ENCODE data around the gene ABCC5.
"Not testable (repeated sequence)": the region's sequence is repeated elsewhere in the genome, so short reads cannot be mapped to it uniquely, and the experiment has no call there.

Gene ABCC5

GRCh38 chr3:184017672-184018423 is at the start of gene ABCC5:
Gene ABCC5 (minus strand): TSS chr3:184017884. CDS start chr3:184014392, 3,492 bp downstream.
- peak; percentile 90 for DNase-seq (ENCODE audit: low spot score)

DNA sequence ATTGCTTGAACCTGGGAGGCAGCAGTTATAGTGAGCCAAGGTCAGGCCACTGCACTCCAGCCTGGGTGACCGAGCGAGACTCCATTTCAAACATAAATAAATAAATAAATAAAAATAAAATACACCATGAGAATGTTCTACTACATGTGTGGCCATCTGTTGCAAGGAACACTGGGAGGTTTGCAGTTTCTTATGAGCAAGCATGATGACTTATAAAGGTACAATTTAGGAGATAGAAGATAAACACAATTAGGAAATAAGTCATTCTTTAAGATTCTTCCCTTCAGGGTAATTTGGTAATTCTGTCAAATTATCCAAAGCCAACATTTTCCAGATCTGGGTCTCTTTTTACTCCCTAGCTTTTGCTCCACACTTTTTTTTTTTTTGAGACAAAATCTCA is 48.5 kb upstream of the ABCC5 start:
- no peak for DNase-seq (ENCODE audit: low spot score)

- DNase-seq (ENCODE audit: low spot score) = no peak
Measured at GRCh38 chr3:184062637-184063036, 45.0 kb upstream of the ABCC5 start.

- DNase-seq (ENCODE audit: low spot score) = no peak
Measured at GRCh38 chr3:184059424-184059823, 41.7 kb upstream of the ABCC5 start.

DNA sequence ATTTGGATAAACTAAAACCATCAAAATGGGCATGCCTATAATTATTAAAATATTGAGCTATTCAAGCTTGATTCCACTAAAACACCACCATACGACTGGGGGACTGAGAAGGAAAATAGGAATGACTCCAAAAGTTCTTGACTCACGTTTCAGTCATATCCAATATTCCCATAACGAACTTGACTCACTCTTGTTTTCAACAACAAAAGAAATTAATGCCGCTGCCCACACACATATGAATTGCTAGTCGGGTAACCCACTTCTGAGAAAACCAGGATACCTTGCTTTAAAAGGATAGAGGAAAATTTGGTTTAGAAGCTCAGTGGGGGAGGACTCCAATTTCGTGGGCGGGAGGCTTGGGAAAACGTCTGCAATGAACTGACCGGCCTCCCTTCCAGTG is 40.3 kb upstream of the ABCC5 start:
- DNase-seq (ENCODE audit: low spot score) = no peak

DNA sequence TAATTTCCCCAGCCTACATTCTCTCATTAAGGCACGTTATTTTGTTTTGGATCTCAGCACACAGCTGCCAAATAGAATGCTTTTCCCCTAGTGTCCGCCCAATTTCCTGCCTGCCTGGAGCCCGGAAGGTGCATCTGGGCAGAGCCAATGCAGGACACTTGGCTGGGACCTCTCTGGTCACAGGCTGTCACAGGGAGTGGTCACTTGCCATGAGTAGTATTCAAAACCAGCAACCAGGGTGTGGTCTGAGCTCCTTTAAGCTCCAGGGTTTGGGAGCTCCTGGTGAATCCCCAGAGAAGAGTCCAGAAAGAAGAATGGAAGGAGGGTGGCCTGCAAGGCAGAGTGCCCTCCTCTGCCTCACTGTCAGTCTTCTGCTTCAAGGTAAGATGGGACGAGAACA is 35.1 kb upstream of the ABCC5 start, which contains the start of gene HTR3C:
HTR3C (plus strand) TSS at position 281 of the 400 bp plus-strand sequence; CDS start at position 315, 34 bp downstream.
- no peak for DNase-seq (ENCODE audit: low spot score)

- no peak for DNase-seq (ENCODE audit: low spot score)
Measured at GRCh38 chr3:184050217-184050847, 32.6 kb upstream of the ABCC5 start.

GRCh38 chr3:184045995-184046394 is 28.3 kb upstream of the ABCC5 start:
- DNase-seq (ENCODE audit: low spot score) = no peak

- DNase-seq (ENCODE audit: low spot score) = no peak
Measured at GRCh38 chr3:184042617-184043016, 24.9 kb upstream of the ABCC5 start.

- DNase-seq (ENCODE audit: low spot score) = no peak
Measured at GRCh38 chr3:184040010-184040409, 22.3 kb upstream of the ABCC5 start.

- DNase-seq (ENCODE audit: low spot score) = no peak
Measured at GRCh38 chr3:184039414-184039813, 21.7 kb upstream of the ABCC5 start.

DNA sequence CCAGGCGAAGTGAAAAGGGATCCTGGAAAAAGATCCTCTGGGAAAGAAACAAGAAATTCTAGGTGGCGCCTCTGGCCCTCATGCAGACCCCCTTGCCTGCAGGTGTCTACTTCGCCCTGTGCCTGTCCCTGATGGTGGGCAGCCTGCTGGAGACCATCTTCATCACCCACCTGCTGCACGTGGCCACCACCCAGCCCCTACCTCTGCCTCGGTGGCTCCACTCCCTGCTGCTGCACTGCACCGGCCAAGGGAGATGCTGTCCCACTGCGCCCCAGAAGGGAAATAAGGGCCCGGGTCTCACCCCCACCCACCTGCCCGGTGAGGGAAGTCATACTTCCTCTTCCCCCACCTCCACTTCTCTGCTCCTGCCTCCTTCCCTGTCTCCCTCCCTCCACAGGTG is 20.6 kb upstream of the ABCC5 start:
- not testable (repeated sequence) for DNase-seq (ENCODE audit: low spot score)

- no peak for DNase-seq (ENCODE audit: low spot score)
Measured at GRCh38 chr3:184037816-184038215, 20.1 kb upstream of the ABCC5 start.

DNA sequence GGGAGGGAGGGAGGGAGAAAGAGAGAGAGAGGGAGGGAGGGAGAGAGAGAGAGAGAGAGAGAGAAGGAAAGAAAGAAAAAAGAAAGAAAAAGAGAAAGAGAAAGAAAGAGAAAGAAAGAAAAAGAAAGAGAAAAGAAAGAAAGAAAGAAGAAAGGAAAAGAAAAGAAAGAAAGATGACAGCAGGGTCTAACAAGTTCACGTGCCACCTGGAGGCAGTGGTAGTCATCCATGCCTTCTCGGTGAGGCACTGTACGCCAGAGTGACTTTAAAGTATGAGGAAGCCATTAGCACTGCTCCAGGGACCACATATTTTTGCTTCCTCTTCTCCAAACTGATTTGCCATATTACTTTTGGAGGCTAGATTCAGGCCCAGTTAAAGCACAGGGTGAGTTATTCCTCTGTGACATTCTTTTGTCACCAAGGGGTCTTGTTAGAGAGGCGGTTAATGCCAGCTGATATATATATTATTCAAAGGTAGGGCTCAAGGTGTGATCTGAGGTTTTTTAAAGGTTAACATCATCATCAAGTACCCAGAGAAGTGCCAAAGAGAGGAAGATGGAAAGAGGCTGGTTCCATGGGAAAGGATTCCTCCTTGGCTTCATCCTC is 13.6 kb upstream of the ABCC5 start, which contains the start of gene HTR3D:
HTR3D (plus strand) TSS at position 556 of the 606 bp plus-strand sequence; CDS start at position 556, 0 bp downstream.
- DNase-seq (ENCODE audit: low spot score) = no peak

DNA sequence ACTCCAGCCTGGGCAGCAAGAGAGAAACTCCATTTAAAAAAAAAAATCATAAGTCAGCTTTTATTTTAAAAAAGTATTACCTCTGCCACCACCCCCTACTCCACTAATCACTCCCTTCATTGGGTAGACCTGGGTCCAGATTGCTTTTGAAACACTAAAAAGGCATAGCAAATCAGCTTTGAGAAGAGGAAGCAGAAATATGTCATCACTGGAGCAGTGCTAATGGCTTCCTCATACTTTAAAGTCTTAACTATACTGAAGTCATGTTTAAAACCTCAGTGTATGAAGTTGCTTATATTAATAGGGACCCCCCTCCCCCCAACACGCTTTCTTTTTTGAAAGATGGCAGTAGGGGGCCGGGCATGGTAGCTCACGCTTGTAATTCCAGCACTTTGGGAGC is 12.9 kb upstream of the ABCC5 start:
- no peak for DNase-seq (ENCODE audit: low spot score)

DNA sequence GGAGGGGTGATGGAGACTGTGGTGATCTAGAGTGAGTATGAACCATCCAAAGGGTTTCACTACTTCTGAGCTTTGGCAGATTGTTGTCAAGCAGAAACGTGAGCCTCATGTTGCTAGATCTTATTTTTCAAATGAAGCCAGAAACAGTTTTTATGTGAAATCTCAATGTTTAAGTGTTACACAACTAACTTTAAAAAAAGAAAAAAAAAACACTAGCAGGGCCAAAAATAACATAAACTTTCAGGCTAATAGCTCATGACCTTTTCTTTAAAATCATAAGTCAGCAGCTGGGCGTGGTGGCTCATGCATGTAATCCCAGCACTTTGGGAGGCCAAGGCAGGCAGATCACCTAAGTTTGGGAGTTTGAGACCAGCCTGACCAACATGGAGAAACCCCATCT is 11.8 kb upstream of the ABCC5 start:
- no peak for DNase-seq (ENCODE audit: low spot score)

GRCh38 chr3:184028275-184028890 is 10.7 kb upstream of the ABCC5 start:
- DNase-seq (ENCODE audit: low spot score) = not testable (repeated sequence)

- DNase-seq (ENCODE audit: low spot score) = not testable (repeated sequence)
Measured at GRCh38 chr3:184025256-184025655, 7.6 kb upstream of the ABCC5 start.

GRCh38 chr3:184022323-184022722 is 4.6 kb upstream of the ABCC5 start:
- no peak for DNase-seq (ENCODE audit: low spot score)

- no peak for DNase-seq (ENCODE audit: low spot score)
Measured at GRCh38 chr3:184018424-184018973, 815 bp upstream of the ABCC5 start.

DNA sequence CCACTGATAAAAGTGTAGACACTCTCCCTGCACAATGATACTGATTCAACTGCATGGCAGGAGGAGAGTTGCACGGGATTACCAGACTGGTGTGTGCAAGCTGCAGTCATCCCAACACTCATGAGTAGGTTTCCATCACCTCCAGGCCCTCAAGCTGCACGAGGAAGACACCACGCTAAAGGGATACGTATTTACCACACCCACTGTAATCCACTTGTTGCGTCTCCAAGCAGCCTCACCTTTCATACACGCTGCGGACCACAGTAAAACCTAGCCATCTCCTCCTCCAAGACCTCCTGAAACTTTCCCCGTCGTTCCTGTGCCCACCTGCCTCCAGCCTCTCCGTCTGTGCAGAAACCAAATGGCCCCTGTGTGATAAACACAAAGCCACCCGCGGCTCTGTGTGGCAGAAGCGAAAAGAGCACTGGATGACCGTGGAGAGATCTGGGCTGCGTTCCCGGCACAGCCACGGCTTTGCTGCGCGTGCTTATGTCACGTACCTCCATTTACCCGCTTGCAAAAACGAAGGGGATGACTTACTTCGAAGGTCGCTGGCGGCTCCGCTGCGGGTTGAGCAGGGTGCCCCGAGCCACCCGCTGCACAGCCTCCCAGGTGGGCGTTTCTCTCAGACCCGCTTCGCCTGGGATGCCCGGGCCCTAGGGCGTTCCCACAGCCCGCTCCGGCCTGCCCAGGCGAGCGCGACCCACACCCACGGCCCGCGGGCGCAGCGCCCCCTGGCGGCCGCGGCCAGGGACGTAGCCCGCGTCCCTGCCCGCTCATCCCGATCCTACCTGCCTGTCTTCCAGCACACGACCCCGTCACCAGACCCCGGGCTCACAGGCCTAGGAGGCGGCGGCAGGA is 643 bp downstream of the ABCC5 start:
- DNase-seq (ENCODE audit: low spot score) = peak; percentile 53
